CD1c-positive myeloid dendritic cell (primary cell): Measurements from ENCODE around the gene MAPK11.

Experiments
- DNase-seq: peaks from one replicate; pipeline ENCODE4 v3.0.0-alpha.2; 2016; ENCODE audit errors: extremely low spot score

The MAPK11 gene

DNA sequence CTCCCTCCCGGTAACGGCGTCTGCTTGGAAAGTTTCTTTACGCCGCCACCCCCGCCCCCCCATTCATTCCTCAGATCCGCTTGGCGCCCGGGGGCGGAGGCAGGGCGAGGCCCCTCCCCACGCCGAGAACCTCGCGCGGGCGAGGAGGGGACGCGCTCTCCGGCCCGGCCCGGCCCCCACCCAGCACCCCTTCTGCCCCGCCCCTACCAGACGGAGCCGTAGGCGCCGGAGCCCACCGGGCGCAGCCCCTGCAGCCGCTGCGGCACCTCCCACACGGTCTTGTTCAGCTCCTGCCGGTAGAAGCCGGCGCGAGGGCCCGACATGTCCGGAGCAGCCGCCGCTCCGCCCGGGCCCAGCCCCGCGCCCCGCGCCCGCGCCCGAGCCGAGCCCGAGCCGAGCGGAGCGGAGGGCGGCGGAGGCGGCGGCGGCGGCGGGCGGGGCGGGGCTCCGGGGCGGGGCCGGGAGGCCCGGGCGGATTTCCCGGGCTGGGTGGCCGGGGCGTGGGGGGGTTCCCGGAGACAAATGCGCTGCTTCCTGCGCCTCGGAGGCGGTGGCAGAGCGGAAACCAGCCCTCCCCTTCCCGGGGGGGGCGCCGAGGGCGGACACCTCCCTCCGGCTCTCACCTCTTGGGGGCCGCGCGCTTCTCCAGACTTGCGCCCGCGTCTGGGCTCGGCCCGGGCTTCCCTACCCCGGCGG is at the start of gene MAPK11:
Gene MAPK11 (minus strand): TSS at position 411 of the 696 bp plus-strand sequence. CDS start 88 bp downstream, at position 323.
- peak; percentile 59 for DNase-seq

GRCh38 chr22:50319503-50319951 is 49.3 kb upstream of the MAPK11 start:
- DNase-seq, result no peak

- DNase-seq, result no peak
These were observed 48.7 kb upstream of the MAPK11 start for GRCh38 chr22:50318698-50319411.

- DNase-seq, result no peak
These were observed 48.1 kb upstream of the MAPK11 start for GRCh38 chr22:50318356-50318697.

DNA sequence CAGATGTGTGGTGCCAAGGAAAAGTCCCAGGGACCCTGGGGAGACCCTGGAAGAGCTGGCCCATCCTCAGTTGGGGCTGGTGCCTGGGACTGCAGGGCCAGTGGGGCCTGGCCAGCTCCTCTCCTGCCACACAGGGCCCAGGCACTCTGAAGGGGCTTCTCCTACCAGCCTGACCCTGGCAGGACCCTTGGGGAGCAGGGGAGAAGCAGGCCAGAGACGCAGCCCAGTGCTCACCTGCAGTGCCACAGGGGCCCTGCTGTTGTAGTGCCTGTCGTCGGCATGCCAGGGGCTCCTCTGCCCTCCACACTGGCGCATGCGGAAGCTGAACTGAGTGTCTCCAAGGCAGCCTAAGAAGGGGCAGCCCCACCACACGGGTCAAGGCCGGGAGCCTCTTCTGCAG is 47.5 kb upstream of the MAPK11 start:
- no peak for DNase-seq

DNA sequence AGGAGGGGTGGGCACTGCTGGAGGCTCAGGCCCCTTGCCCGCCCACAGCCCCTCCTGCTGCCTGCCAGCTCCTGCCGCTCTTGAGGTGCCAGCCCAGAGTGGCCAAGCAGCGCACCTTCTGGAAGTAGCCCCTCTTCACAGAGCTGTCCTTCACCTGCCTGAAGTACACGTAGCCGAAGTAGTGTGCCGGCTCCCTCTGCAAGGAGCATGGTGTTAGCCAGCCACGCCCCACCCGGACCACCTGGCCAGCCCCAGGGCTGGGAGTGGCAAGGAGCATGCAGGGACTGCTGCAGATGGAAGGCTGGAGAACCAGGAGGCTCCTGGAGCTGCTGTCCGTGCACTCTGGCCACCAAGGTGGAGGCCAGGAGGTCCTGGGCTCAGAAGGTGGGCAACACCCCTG is 47.0 kb upstream of the MAPK11 start:
- no peak for DNase-seq

- DNase-seq, result no peak
These were observed 46.2 kb upstream of the MAPK11 start for GRCh38 chr22:50316114-50317065.

DNA sequence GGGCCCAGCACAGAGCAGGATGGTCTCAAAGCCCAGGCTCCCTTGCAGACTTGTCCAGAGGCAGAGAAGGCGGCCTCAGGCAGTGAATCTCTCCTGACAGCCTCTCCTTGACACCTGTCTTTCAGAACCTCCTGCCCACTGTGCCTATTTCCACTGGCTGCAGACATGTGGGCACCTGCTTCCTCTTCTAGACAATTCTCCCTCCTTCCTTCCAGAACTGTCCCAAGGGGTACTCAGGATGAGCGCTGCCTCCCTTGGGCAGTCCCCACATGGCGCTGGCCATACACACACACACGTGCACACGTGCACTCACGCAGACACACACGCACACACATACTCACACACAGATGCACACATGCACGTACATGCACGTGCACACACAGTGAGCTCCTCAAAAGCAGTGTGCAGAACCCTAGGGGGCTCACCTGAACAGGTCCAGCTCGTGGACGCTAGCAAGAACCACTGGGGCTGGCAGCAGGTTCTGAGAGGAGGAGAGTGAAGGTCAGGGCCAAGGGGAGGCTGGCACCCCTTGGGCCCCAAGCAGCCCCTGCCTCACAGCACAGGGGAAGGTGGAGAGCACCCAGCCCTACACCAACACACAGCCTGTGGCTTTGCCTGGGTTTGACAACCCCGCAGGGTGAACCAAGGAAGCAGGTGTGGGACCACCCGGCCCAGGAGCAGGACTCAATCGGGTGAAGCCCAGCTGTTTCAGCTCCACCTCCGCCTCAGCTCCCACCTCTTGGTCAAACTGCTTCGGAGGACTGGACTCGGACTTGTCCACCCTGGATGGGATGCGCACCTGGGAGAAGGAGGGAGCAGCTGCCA is 45.3 kb upstream of the MAPK11 start:
- DNase-seq, result no peak

GRCh38 chr22:50314455-50315288 is 44.5 kb upstream of the MAPK11 start:
- peak; percentile 69 for DNase-seq

DNA sequence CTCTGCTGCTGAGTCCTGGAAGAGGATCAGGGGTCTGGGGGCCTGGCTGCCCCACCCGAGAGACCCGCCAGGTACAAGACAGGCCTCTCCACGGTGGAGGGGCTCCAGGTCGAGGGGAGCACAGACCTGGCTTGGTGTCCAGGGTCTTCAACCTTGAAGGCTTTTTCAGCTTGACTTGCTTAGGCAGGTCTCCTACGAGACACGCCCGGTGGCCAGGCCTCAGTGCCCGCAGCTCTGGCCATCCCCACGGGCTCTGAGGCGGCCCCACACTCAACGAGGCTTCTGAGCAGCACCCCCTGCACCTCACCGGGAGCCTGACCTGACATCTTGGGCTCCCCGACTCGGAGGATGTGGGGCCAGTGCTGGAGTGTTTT is 43.9 kb upstream of the MAPK11 start:
- DNase-seq, result no peak

GRCh38 chr22:50313600-50313999 is 43.4 kb upstream of the MAPK11 start:
- DNase-seq, result no peak

- no peak for DNase-seq
These were observed 42.8 kb upstream of the MAPK11 start for GRCh38 chr22:50313021-50313420.

DNA sequence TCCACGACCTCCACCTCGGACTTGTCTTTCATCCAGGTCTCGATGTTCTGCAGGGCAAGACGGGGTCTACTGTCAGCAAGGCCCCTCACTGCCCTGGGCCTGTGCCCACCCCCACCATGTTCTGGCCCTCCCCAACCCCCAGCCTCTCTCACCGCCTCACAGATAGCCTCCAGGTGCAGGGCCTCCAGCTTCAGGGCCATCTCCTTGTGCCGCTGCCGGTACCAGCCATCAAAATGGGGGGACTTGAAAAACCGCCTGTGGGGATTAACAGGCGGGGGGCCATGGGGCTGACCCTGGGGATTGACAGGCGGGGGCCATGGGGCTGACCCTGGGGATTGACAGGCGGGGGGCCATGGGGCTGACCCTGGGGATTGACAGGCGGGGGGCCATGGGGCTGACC is 42.2 kb upstream of the MAPK11 start:
- no peak for DNase-seq

- no peak for DNase-seq
These were observed 41.6 kb upstream of the MAPK11 start for GRCh38 chr22:50311606-50312351.

DNA sequence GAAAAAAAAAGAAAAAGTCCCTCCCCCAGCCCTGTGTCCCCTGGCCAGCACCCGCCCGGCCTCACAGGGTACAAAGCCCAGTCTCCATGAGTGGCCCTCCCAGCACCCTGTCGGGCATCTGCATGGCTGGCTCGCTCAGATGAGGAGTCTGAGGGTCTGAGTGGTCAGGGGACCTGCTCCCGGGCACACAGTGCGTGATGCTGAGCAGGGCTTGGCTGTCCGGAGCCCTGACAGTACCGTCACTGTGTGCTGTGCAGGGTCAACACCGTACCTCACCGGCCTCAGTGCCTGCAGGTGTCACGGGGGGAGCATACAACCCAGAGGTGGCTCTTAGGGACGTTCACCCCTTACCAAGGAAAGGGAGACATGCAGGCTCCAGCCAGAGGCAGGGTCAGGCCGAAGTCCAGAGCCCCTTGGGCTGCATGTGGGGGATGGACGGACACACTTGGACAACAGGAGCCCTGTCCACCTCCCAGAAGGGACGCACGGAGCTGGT is 40.8 kb upstream of the MAPK11 start:
- no peak for DNase-seq

DNA sequence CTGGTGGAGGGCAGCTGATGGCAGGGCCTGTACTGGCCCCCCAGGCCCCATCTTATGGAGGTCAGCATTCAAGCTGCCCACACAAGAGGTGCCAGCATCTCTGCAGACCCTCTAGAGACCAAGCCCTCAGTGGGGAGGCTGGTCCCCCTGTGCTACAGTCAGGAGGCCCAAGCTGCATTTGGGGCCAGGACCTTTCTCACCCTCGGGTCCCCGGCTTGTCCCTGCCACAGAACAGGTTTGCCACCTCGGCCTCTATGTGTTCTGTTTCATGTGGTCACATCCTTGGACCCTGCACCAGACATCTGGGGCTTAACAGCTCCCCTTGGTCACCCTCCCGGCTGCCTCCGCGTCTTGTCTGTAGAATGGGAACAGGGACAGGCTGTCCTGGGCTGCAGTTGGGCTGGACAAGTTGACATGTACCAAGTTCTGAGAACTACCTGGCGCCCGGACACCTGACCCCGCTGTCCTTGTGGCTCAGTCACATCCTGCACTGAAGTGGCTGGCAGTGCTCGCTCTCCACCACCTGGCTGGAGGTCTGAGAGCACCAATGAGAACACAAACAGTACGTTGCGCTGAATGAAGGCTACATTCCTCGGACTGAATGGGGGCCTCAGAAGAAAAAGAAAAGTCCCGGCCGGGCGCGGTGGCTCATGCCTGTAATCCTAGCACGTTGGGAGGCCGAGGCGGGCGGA is 40.0 kb upstream of the MAPK11 start:
- DNase-seq, result no peak

- no peak for DNase-seq
These were observed 39.4 kb upstream of the MAPK11 start for GRCh38 chr22:50309601-50309991.

GRCh38 chr22:50308986-50309600 is 38.9 kb upstream of the MAPK11 start:
- peak; percentile 13 for DNase-seq

DNA sequence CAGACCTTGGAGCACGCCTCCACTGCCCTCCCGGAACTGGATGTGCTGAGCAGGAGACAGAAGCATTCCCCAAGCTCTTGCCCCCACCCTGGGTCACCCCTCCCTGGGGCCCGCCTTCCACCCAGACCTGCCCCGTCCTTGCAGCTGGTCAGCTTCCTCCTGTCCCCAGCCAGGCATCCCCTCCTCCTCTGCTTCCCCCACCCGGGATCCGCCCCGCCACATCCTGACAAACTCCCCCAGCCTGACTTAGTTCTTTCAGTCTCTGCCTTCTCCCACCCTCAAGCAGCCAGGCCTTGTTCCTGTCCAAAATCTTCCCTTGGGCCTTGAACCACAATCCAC is 38.4 kb upstream of the MAPK11 start:
- DNase-seq, result peak; percentile 84
